HG03108 (cell line): ENCODE results near the gene NUBP2.

ENCODE experiments used
- ATAC-seq: cut with Tn5 transposase; IDR thresholded peaks from one replicate; pipeline ENCODE4 v1.9.1; 2021; ENCODE audit warnings: moderate library complexity; ENCODE audit not compliant: unreplicated experiment

Gene NUBP2

GRCh38 chr16:1823821-1824220 lies 41.1 kb downstream of the NUBP2 start:
- no peak for ATAC-seq

- no peak for ATAC-seq
Observed at GRCh38 chr16:1825381-1825863, 42.7 kb downstream of the NUBP2 start.

- ATAC-seq: peak; percentile 45
Observed at GRCh38 chr16:1825864-1826690, 43.3 kb downstream of the NUBP2 start.

- ATAC-seq: peak; percentile 77
Observed at GRCh38 chr16:1826691-1827573, 44.2 kb downstream of the NUBP2 start, which contains the start of the genes FAHD1 and HAGH. Gene FAHD1 (plus strand): TSS chr16:1827206. CDS start chr16:1827239, 33 bp downstream. Gene HAGH (minus strand): TSS chr16:1826825. CDS start chr16:1826787, 38 bp downstream.

- ATAC-seq: no peak
Observed at GRCh38 chr16:1828645-1829410, 46.1 kb downstream of the NUBP2 start.

GRCh38 chr16:1830213-1830612 lies 47.5 kb downstream of the NUBP2 start:
- ATAC-seq: no peak

- ATAC-seq: no peak
Observed at GRCh38 chr16:1831186-1832075, 48.7 kb downstream of the NUBP2 start.

- no peak for ATAC-seq
Observed at GRCh38 chr16:1832838-1833454, 50.2 kb downstream of the NUBP2 start.

- ATAC-seq: no peak
Observed at GRCh38 chr16:1834096-1834495, 51.3 kb downstream of the NUBP2 start.
